ENCODE data around the gene POLR2A. TPM values are rescaled to one million over a fixed set of nuclear protein-coding genes. Genes with fewer than 3 reads are reported as not detected.

The POLR2A gene
- total RNA-seq, 2 donors from 2014 or later = 36.3 to 124 TPM

DNA sequence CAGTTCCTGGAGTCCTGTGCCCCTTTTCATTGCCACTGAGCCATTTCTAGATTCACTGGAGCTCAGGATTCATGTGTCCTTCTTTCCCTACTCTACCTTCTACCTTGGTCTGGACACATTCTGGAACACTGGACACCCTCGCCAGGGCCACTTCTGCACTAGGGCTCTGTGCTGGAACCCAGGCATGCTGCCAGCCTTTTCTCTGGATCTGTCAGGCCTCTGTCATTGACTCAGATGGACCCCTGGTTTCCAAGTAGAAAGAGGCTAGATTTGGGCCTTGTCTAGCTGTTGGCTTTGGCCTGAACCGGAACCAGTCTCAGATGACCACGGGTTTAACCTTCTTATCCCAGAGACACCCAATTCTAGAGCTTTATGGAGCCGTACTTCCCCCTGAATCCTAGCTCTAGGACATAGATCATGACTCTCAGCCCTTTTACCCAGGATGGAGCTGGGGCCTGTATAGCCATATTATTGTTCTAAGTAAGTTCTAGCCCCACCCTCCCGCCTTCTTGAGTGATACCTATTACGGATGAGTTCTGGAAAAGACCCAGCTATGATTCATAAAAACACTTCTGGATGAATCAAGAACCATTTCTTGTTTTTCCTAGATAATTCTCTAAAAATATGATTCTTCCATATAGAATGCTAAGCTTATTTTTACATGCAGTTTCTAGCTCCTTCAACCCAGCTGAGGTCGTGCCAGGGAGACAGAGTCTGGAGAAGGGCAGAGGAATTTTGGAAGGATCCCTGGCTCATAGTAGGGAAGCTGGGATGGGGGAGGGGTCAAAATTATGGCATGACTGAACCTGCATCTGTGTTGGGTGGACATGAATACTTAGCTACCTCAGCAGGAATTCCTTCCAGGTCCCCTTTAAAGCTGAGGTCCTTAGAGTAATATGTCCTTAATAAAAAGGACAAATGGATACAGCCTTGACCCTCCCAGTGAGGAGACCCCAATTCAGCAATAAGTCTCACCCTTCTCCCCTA is 40.4 kb upstream of the POLR2A start:
- 74 to 81% methylated on average over 7 of the region's 7 CpGs for WGBS, 2 donors
- no peak for ATAC-seq
- no peak for DNase-seq
- Histone ChIP-seq H3K27me3 (no peaks in the 10 kb centered on the region), H3K36me3 (replicated peaks in 1 of 2; ENCODE audit: insufficient read depth in 1 of 2, low read depth in 2 of 2) (no peaks in the 10 kb centered on the region), H3K4me3 (no peak overlapping the region), H3K9me3 (no peaks in the 10 kb centered on the region), H3K4me1 (peaks cover 31% of the 10 kb centered on the region), H3K27ac (no peak overlapping the region)
- no peak for TF ChIP-seq POLR2A (IDR thresholded peaks at IDR 0.05)
- TF ChIP-seq, protein P1, sequence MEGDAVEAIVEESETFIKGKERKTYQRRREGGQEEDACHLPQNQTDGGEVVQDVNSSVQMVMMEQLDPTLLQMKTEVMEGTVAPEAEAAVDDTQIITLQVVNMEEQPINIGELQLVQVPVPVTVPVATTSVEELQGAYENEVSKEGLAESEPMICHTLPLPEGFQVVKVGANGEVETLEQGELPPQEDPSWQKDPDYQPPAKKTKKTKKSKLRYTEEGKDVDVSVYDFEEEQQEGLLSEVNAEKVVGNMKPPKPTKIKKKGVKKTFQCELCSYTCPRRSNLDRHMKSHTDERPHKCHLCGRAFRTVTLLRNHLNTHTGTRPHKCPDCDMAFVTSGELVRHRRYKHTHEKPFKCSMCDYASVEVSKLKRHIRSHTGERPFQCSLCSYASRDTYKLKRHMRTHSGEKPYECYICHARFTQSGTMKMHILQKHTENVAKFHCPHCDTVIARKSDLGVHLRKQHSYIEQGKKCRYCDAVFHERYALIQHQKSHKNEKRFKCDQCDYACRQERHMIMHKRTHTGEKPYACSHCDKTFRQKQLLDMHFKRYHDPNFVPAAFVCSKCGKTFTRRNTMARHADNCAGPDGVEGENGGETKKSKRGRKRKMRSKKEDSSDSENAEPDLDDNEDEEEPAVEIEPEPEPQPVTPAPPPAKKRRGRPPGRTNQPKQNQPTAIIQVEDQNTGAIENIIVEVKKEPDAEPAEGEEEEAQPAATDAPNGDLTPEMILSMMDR (IDR thresholded peaks at IDR 0.05) = no peak
- intact Hi-C loops (cut with DNase I) = loop anchor here (5.0 kb wide), 1 partner anchor 44 kb away; no protein-coding TSS in a partner anchor

- Histone ChIP-seq H3K9me3 (no peaks in the 10 kb centered on the region), H3K27me3 (no peaks in the 10 kb centered on the region), H3K4me3 (peak within 1 kb of the TSS; percentile 3 to 35), H3K27ac (peak within 1 kb of the TSS; percentile 33 to 75 (median 51)), H3K4me1 (peaks cover 22% of the 10 kb centered on the region), H3K36me3 (replicated peaks in 1 of 2; ENCODE audit: insufficient read depth in 1 of 2, low read depth in 2 of 2) (no peaks in the 10 kb centered on the region)
- peak in 2 of 3 donors; percentile 28 to 30 for TF ChIP-seq POLR2A (IDR thresholded peaks at IDR 0.05)
- TF ChIP-seq, protein P1 (IDR thresholded peaks at IDR 0.05) = peak in 4 of 7 experiments; percentile 7 to 40 (median 18)
- intact Hi-C loops (cut with DNase I) = loop anchor here (5.0 kb wide), 1 partner anchor 42 kb away; no protein-coding TSS in a partner anchor
- WGBS, 2 donors = 3% methylated on average over 15 to 49 of the region's 51 CpGs
- ATAC-seq (peak; percentile 87), DNase-seq (peak; percentile 82 to 91 (median 88))
Measured at GRCh38 chr17:7444682-7445618, 39.2 kb upstream of the POLR2A start, which contains the start of gene CHRNB1. TSS of gene CHRNB1 (plus strand) at chr17:7445061. CDS start at chr17:7445128, 67 bp downstream.

DNA sequence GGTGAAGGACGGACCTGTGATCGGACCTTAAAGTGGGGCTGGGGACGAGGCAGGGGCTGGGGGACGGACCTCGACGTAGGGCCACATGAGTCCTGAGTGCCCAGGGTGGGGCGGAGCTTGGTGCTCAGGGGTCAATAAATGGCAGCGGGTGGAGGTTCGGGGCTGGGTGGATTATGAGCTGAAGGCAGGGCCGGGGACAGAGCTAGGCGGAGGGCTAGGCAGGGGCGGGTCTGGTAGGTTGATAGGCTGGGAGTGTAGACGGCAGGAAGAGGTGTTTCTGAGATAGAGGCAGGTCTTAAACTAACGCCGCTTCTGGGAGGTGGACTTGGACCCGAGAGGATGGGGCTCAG is 38.6 kb upstream of the POLR2A start:
- TF ChIP-seq, protein P1 (IDR thresholded peaks at IDR 0.05) = no peak
- TF ChIP-seq POLR2A (IDR thresholded peaks at IDR 0.05) = no peak
- H3K36me3 ChIP-seq (replicated peaks in 1 of 2; ENCODE audit: insufficient read depth in 1 of 2, low read depth in 2 of 2) = no peaks in the 10 kb centered on the region
- no peaks in the 10 kb centered on the region for H3K9me3 ChIP-seq
- DNase-seq = peak in 1 of 4 donors; percentile 45
- 4% methylated on average over 16 of the region's 16 CpGs for WGBS, 2 donors
- intact Hi-C loops (cut with DNase I) = no loop called here
- peaks cover 16% of the 10 kb centered on the region for H3K4me1 ChIP-seq
- peak; percentile 53 for ATAC-seq
- H3K27ac ChIP-seq = peak overlapping the region in 3 of 4 donors; percentile 33 to 75 (median 66)
- no peaks in the 10 kb centered on the region for H3K27me3 ChIP-seq
- H3K4me3 ChIP-seq = peak overlapping the region in 1 of 2 donors; percentile 35

GRCh38 chr17:7448461-7448860 is 35.7 kb upstream of the POLR2A start:
- H3K4me3 ChIP-seq = no peak overlapping the region
- intact Hi-C loops (cut with DNase I) = no loop called here
- peaks cover 11% of the 10 kb centered on the region for H3K4me1 ChIP-seq
- H3K27me3 ChIP-seq = no peaks in the 10 kb centered on the region
- H3K27ac ChIP-seq = no peak overlapping the region
- DNase-seq (no peak), ATAC-seq (no peak)
- TF ChIP-seq POLR2A (IDR thresholded peaks at IDR 0.05) = no peak
- TF ChIP-seq, protein P1 (IDR thresholded peaks at IDR 0.05) = no peak
- H3K36me3 ChIP-seq (replicated peaks in 1 of 2; ENCODE audit: insufficient read depth in 1 of 2, low read depth in 2 of 2) = no peaks in the 10 kb centered on the region
- 91 to 92% methylated on average over 7 of the region's 7 CpGs for WGBS, 2 donors
- no peaks in the 10 kb centered on the region for H3K9me3 ChIP-seq

All from body of pancreas (tissue), 4 donors.